GM12864 (cell line): ENCODE results near the gene USP37.

Source experiments
- DNase-seq: peaks from one replicate; pipeline ENCODE4 v3.0.0-alpha.2; 2011; ENCODE audit warnings: low read depth
- H3K4me3 ChIP-seq: 2 replicates; pipeline ENCODE4 v1.5.1; 2011; ENCODE audit warnings: mild to moderate bottlenecking, low read depth, low read length, control low read depth
- TF ChIP-seq, protein P1 (sequence below): IDR thresholded peaks from 2 replicates; pipeline ENCODE4 v1.5.1; 2011; ENCODE audit warnings: low read depth, mild to moderate bottlenecking, moderate library complexity, low read length, control low read depth, inconsistent platforms; ENCODE audit errors: missing control alignments

Gene USP37

DNA sequence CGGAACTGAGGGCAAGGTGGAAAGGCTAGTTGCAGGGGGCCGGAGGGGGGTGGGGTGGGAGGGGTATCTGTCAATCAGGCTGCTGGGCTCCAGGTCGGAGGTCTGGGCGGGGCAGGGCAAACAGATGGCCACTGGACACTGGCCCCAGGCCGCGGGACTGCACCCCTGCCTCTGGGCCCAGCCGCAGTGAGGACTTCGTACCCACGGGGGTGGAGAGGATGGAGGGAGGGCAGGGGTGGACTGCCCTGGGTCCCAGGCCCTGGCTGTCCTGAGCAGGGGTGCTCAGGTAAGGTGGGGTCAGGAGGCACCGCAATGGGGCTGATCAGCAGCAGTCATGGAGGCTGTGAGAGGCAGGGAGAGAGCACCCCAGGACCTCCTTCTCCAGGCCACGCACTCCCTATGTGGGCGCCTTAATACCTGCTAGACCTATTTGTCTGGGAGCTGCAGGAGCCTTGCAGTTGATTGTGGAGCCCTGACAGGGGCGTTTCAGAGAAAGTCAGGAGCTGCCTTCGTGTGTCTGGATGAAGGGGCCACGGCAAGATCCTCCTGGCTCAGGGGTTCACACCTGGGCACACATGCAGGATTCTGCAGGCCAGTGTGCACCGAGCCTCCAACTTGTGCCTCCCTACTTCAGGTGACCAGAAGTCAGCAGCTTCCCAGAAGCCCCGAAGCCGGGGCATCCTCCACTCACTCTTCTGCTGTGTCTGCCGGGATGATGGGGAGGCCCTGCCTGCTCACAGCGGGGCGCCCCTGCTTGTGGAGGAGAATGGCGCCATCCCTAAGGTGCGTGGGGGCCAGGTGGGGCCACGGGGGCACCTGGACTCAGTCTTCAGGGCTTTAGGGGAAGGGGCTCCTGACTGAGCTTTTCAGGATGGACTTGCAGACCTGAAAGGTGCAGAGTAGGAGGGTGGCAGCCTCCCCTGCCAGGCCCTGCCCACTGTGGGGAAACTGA, 166.9 kb downstream of the USP37 start:
- H3K4me3 ChIP-seq = peak overlapping the region; percentile 91
- DNase-seq = no peak
- TF ChIP-seq, protein P1, sequence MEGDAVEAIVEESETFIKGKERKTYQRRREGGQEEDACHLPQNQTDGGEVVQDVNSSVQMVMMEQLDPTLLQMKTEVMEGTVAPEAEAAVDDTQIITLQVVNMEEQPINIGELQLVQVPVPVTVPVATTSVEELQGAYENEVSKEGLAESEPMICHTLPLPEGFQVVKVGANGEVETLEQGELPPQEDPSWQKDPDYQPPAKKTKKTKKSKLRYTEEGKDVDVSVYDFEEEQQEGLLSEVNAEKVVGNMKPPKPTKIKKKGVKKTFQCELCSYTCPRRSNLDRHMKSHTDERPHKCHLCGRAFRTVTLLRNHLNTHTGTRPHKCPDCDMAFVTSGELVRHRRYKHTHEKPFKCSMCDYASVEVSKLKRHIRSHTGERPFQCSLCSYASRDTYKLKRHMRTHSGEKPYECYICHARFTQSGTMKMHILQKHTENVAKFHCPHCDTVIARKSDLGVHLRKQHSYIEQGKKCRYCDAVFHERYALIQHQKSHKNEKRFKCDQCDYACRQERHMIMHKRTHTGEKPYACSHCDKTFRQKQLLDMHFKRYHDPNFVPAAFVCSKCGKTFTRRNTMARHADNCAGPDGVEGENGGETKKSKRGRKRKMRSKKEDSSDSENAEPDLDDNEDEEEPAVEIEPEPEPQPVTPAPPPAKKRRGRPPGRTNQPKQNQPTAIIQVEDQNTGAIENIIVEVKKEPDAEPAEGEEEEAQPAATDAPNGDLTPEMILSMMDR = no peak
